BJ (cell line): ENCODE measurements around the gene NCDN. TPM values are rescaled to one million over a fixed set of nuclear protein-coding genes. Genes with fewer than 3 reads are reported as not detected.

Experiments
- CTCF ChIA-PET: fragments of 350-600 bp; formaldehyde crosslinking; extraction: SDS; loops from one replicate; lab custom pipeline; 2021; ENCODE audit warnings: antibody characterized with exemption, inconsistent platforms; lab: Yijun Ruan, JAX
- POLR2A ChIA-PET: fragments of 300-600 bp; sonication (Branson Sonifier 250); formaldehyde crosslinking; extraction: SDS; loops from one replicate; lab custom pipeline; 2021; ENCODE audit warnings: antibody characterized with exemption; lab: Charles Lee
- DNase-seq: peaks from one replicate; pipeline ENCODE4 v3.0.0-alpha.2; 2011; ENCODE audit warnings: low read depth
- H3K27me3 ChIP-seq: 2 replicates; pipeline ENCODE4 v1.6.0; 2011; ENCODE audit warnings: low read length; ENCODE audit not compliant: control insufficient read depth, insufficient read depth
- H3K36me3 ChIP-seq: 2 replicates; pipeline ENCODE4 v1.5.1; 2011; ENCODE audit warnings: low read length; ENCODE audit not compliant: control insufficient read depth, insufficient read depth
- H3K4me3 ChIP-seq: 2 replicates; pipeline ENCODE4 v1.5.1; 2011; ENCODE audit warnings: low read depth, mild to moderate bottlenecking, control low read depth, low read length
- polyA plus RNA-seq: library from polyadenylated mRNA; depleted of rRNA; stranded (reverse); fragments of >200 nt; gene quantifications from 2 replicates; pipeline ENCODE4 v1.2.3, GENCODE V29; 2011
- TF ChIP-seq, protein P1 (sequence below): IDR thresholded peaks from 2 replicates; pipeline ENCODE4 v1.5.1; 2011; ENCODE audit warnings: low read depth, mild to moderate bottlenecking, control low read depth, inconsistent platforms, low read length, moderate library complexity; ENCODE audit not compliant: insufficient read depth

The NCDN gene
- polyA plus RNA-seq, 1 experiment = 25.8 TPM

DNA sequence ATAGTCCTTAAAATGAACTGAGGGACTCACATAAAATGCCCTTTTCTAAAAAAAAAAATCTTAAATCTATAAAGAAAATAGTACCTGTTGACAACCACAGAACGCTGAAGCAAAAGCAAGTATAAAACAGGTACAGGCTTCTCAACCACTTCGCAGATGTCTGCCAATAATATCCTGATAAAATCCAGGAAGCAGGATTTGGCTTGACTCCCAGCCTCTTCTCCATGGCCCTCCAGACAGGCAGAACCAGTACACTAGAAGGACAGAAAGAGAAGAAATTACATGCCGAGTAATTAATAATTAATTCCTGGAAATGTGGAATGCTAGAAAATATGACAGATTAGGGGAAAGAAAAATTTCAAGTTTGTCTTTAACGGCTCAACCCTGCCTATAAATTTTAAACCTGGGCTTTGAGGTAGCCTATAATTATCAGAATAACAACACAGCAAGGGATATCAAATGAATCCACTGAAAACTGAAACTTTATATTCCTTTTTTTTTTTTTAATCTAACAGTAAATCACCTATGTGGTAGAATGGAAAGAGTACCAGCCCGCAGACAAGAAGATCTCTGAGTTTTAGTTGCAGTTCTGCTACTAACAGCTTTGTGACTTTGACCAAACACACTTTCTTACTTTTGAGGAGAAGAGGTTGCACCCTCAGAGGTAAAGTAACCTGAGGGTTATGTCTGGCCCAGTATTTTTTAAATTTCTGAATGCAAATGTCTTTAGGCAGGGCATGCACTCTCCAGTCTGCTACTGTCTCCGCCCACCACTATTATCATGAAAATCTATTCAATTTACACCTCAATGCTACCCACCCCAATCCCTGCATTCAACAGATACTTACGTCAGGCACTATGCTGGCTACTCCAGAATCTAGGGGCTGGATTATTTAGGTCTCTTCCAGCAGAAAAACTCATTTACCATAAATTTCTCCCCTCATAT is 3.1 kb upstream of the NCDN start:
- H3K4me3 ChIP-seq = no peak overlapping the region
- no peaks in the 10 kb centered on the region for H3K27me3 ChIP-seq
- H3K36me3 ChIP-seq = peaks cover 6% of the 10 kb centered on the region
- TF ChIP-seq, protein P1, sequence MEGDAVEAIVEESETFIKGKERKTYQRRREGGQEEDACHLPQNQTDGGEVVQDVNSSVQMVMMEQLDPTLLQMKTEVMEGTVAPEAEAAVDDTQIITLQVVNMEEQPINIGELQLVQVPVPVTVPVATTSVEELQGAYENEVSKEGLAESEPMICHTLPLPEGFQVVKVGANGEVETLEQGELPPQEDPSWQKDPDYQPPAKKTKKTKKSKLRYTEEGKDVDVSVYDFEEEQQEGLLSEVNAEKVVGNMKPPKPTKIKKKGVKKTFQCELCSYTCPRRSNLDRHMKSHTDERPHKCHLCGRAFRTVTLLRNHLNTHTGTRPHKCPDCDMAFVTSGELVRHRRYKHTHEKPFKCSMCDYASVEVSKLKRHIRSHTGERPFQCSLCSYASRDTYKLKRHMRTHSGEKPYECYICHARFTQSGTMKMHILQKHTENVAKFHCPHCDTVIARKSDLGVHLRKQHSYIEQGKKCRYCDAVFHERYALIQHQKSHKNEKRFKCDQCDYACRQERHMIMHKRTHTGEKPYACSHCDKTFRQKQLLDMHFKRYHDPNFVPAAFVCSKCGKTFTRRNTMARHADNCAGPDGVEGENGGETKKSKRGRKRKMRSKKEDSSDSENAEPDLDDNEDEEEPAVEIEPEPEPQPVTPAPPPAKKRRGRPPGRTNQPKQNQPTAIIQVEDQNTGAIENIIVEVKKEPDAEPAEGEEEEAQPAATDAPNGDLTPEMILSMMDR = no peak
- POLR2A ChIA-PET = no interaction called here
- DNase-seq = no peak
- CTCF ChIA-PET = interaction anchor here (1.9 kb wide), 1 partner anchor 10 kb away, joined by 5 read pairs; no protein-coding TSS in a partner anchor

DNA sequence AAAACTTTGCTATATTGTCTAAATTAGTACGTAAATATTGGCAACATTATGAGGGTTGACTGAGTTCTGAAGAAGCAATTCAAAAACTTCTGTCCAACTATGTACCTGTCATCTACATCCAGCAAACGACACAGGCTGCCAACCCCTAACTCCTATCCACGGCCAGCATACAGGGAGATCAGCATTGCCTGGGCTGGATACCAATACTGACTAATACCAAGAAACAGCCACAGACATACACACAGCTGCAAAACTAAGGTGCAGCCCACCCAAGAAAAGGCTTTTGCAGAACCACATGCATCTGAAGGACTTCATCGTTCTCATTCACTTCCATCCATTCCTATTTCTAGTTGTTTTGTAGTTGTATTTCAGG is 2.4 kb upstream of the NCDN start:
- CTCF ChIA-PET = interaction anchor here (1.5 to 1.9 kb wide), 2 partner anchors 10 kb away, joined by 3 to 5 read pairs; no protein-coding TSS in a partner anchor
- Histone ChIP-seq H3K36me3 (peaks cover 6% of the 10 kb centered on the region), H3K27me3 (no peaks in the 10 kb centered on the region), H3K4me3 (no peak overlapping the region)
- TF ChIP-seq, protein P1 = no peak
- no peak for DNase-seq
- POLR2A ChIA-PET = no interaction called here

DNA sequence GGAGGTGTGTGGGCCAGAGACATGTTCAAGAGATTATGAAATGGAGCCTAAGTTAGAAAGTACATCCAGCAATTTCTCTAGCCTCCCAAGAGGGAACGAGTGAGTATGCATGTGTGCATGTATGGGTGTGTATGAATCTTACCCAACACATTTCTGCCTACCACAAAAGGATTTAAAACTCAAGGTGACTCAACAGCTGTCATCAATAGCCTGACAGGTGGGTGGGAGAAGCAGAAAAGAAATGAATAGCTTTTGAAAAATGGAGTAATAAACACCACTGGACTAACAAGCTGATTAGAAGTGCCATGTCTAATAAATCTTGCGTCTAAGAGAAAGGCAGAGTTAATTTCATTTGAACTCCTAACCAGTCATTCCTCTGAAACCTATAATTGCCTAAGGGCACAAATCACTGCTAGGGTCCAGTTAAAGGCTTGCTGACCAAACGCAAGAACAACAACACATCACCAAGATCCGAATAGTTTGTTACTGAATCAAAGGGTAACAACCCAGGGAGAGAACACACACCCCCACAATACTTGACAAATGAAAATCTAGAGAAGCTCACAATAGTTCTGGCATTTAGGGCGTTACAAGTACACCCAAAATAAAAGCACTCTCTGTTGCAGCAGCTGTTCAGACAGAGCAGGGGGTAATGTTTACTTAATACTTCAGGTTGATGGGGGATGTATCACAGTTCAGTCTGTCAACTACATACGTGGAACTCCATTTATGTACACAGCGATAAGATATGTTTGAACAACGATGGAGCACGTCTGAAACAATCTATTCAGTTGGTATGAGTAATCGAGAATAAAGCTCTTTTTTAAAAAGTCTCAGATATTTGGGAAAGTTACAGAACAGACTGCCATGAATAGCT is 1.8 kb upstream of the NCDN start:
- peaks cover 6% of the 10 kb centered on the region for H3K36me3 ChIP-seq
- no peak for DNase-seq
- H3K4me3 ChIP-seq = peak overlapping the region; percentile 92
- ChIA-PET POLR2A (no interaction called here), CTCF (interaction anchor here (0.7 to 4.6 kb wide), 5 partner anchors 9 to 170 kb away, joined by 3 to 60 read pairs (median 5); no protein-coding TSS in a partner anchor)
- H3K27me3 ChIP-seq = no peaks in the 10 kb centered on the region
- TF ChIP-seq, protein P1 = no peak

DNA sequence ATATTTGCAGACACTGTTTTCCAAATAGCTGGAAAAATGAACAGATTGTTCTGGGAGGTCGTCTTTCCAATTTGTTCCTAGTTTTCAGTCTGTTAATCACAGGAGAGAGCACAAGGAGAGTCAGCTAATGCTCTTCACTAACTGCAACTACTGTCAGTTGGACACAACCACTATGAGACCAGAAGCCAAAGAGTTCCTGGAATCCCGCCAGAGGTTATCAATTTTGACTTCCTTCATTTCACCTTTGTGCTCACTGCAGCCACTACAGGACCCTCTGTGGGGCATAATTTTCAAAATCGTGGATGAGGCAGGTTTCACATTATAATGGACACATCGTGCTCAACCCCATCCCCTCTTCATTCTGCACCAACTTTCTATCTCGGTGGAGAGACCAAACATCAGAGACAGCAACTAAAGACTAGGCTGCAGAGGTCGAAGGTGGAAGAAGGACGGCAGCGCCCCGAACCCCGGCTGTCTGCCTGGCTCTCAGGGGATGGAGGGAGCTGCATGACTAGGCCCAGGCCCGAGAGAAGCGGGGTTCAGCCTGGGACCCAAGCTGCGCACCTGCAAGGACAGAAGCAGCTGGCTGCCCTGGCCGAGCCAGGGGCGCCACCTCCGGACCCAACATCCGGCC is 998 bp upstream of the NCDN start:
- DNase-seq = no peak
- Histone ChIP-seq H3K27me3 (no peaks in the 10 kb centered on the region), H3K4me3 (peak overlapping the region; percentile 92), H3K36me3 (peaks cover 7% of the 10 kb centered on the region)
- POLR2A ChIA-PET = interaction anchor here (0.5 kb wide), 1 partner anchor 342 kb away, joined by 4 read pairs; no protein-coding TSS in a partner anchor
- TF ChIP-seq, protein P1 = no peak
- CTCF ChIA-PET = interaction anchor here (0.7 to 4.6 kb wide), 9 partner anchors 8 to 704 kb away, joined by 3 to 60 read pairs (median 5); no protein-coding TSS in a partner anchor
